Anterior cingulate cortex (tissue), 58 donors: ENCODE results near the gene POU3F2.

Source experiments
- DNase-seq, 58 donors: peaks; one replicate each; lab custom pipeline; 2025; lab: John Stamatoyannopoulos, UW

The POU3F2 gene

GRCh38 chr6:98834060-98835031 is at the start of gene POU3F2:
Gene POU3F2, plus strand, starts transcription at chr6:98834574. Its CDS starts 300 bp downstream, at chr6:98834874.
- peak in 56 of 58 donors; percentile 74 to 99 (median 95) for DNase-seq

- peak in 8 of 58 donors; percentile 1 to 43 (median 3) for DNase-seq
Observed at GRCh38 chr6:98787435-98787834, 46.9 kb upstream of the POU3F2 start.

GRCh38 chr6:98787961-98788360 is 46.4 kb upstream of the POU3F2 start:
- DNase-seq = peak in 11 of 58 donors; percentile 1 to 21 (median 8)

- DNase-seq = no peak
Observed at GRCh38 chr6:98794307-98794842, 40.0 kb upstream of the POU3F2 start.

- no peak for DNase-seq
Observed at GRCh38 chr6:98797217-98797994, 37.0 kb upstream of the POU3F2 start.

- no peak for DNase-seq
Observed at GRCh38 chr6:98800866-98801265, 33.5 kb upstream of the POU3F2 start.

GRCh38 chr6:98808541-98809210 is 25.7 kb upstream of the POU3F2 start:
- no peak for DNase-seq

- no peak for DNase-seq
Observed at GRCh38 chr6:98812220-98812619, 22.2 kb upstream of the POU3F2 start.

GRCh38 chr6:98816799-98817198 is 17.6 kb upstream of the POU3F2 start:
- no peak for DNase-seq

- no peak for DNase-seq
Observed at GRCh38 chr6:98821756-98822405, 12.5 kb upstream of the POU3F2 start.

- DNase-seq = peak in 1 of 58 donors; percentile 47
Observed at GRCh38 chr6:98823428-98824161, 10.8 kb upstream of the POU3F2 start.

- DNase-seq = peak in 18 of 58 donors; percentile 14 to 80 (median 48)
Observed at GRCh38 chr6:98824162-98824901, 10.0 kb upstream of the POU3F2 start.

GRCh38 chr6:98824902-98825599 is 9.3 kb upstream of the POU3F2 start:
- DNase-seq = peak in 1 of 58 donors; percentile 5

GRCh38 chr6:98825600-98826230 is 8.7 kb upstream of the POU3F2 start:
- no peak for DNase-seq

GRCh38 chr6:98827295-98828159 is 6.8 kb upstream of the POU3F2 start:
- peak in 43 of 58 donors; percentile 31 to 95 (median 78) for DNase-seq

- no peak for DNase-seq
Observed at GRCh38 chr6:98828211-98828788, 6.1 kb upstream of the POU3F2 start.
